ENCODE measurements around the gene CYP3A7. TPM values are rescaled to one million over a fixed set of nuclear protein-coding genes. Genes with fewer than 3 reads are reported as not detected.

The CYP3A7 gene
- polyA plus RNA-seq, 1 donor (not counting 4 experiments of a cell fraction or from before 2014, with no cell fraction given): not detected

- H3K4me1 ChIP-seq (ENCODE audit: control insufficient read depth, extremely low read depth, insufficient read depth, low read length): peaks cover 8% of the 10 kb centered on the region
- DNase-seq (ENCODE audit: low read depth, low spot score) (no peak), FAIRE-seq (no peak)
- H3K4me3 ChIP-seq (ENCODE audit: control insufficient read depth in 2 of 3, extremely low read depth in 1 of 3, insufficient read depth in 2 of 3, low read depth in 1 of 3, low read length in 3 of 3): no peak overlapping the region
- dilution Hi-C loops (cut with MboI; ENCODE audit: extremely low pct_ligation_motif_present, low sequenced_read_pairs): no loop called here
- H4K20me1 ChIP-seq (ENCODE audit: control insufficient read depth, extremely low read depth, insufficient read depth, low read length): no peaks in the 10 kb centered on the region
- no peak overlapping the region for H2AFZ ChIP-seq (ENCODE audit: control insufficient read depth, low read length)
- no peaks in the 10 kb centered on the region for H3K27me3 ChIP-seq (ENCODE audit: control insufficient read depth, extremely low read depth, insufficient read depth, low read length)
- H3K4me2 ChIP-seq (ENCODE audit: control insufficient read depth, extremely low read depth, insufficient read depth, low read depth, low read length): no peak overlapping the region
- H3K79me2 ChIP-seq (ENCODE audit: control insufficient read depth, insufficient read depth, low read length): no peaks in the 10 kb centered on the region
- H3K9ac ChIP-seq (ENCODE audit: control insufficient read depth, extremely low read depth, insufficient read depth, low read length): no peak overlapping the region
- no peak overlapping the region for H3K27ac ChIP-seq (ENCODE audit: control insufficient read depth, insufficient read depth, low read length)
- TF ChIP-seq CTCF (optimal IDR thresholded peaks at IDR 0.05 in 1 of 3, IDR thresholded peaks at IDR 0.05 in 1 of 3, conservative IDR thresholded peaks at IDR 0.05 in 1 of 3; ENCODE audit: extremely low read depth in 1 of 3, insufficient read depth in 2 of 3, low read length in 3 of 3) (no peak), EZH2 (IDR thresholded peaks at IDR 0.05; ENCODE audit: low read length) (no peak)
- H3K9me1 ChIP-seq (ENCODE audit: control insufficient read depth, extremely low read depth, insufficient read depth, low read length): no peaks in the 10 kb centered on the region
- no peaks in the 10 kb centered on the region for H3K36me3 ChIP-seq (ENCODE audit: control insufficient read depth in 2 of 2, extremely low read depth in 1 of 2, insufficient read depth in 2 of 2, low read length in 2 of 2)
- H3K9me3 ChIP-seq (ENCODE audit: control insufficient read depth, low read depth, low read length): no peaks in the 10 kb centered on the region
These were observed 7.9 kb upstream of the CYP3A7 start for GRCh38 chr7:99742737-99743394.

- no peak overlapping the region for H2AFZ ChIP-seq (ENCODE audit: control insufficient read depth, low read length)
- H3K9me3 ChIP-seq (ENCODE audit: control insufficient read depth, low read depth, low read length): no peaks in the 10 kb centered on the region
- DNase-seq (ENCODE audit: low read depth, low spot score) (no peak), FAIRE-seq (no peak)
- H3K36me3 ChIP-seq (ENCODE audit: control insufficient read depth in 2 of 2, extremely low read depth in 1 of 2, insufficient read depth in 2 of 2, low read length in 2 of 2): no peaks in the 10 kb centered on the region
- no peaks in the 10 kb centered on the region for H4K20me1 ChIP-seq (ENCODE audit: control insufficient read depth, extremely low read depth, insufficient read depth, low read length)
- no peak for TF ChIP-seq CTCF (optimal IDR thresholded peaks at IDR 0.05 in 1 of 3, IDR thresholded peaks at IDR 0.05 in 1 of 3, conservative IDR thresholded peaks at IDR 0.05 in 1 of 3; ENCODE audit: extremely low read depth in 1 of 3, insufficient read depth in 2 of 3, low read length in 3 of 3)
- no peaks in the 10 kb centered on the region for H3K27me3 ChIP-seq (ENCODE audit: control insufficient read depth, extremely low read depth, insufficient read depth, low read length)
- no peak overlapping the region for H3K4me2 ChIP-seq (ENCODE audit: control insufficient read depth, extremely low read depth, insufficient read depth, low read depth, low read length)
- H3K4me1 ChIP-seq (ENCODE audit: control insufficient read depth, extremely low read depth, insufficient read depth, low read length): peaks cover 21% of the 10 kb centered on the region
- H3K27ac ChIP-seq (ENCODE audit: control insufficient read depth, insufficient read depth, low read length): no peak overlapping the region
- no peak overlapping the region for H3K4me3 ChIP-seq (ENCODE audit: control insufficient read depth in 2 of 3, extremely low read depth in 1 of 3, insufficient read depth in 2 of 3, low read depth in 1 of 3, low read length in 3 of 3)
- H3K79me2 ChIP-seq (ENCODE audit: control insufficient read depth, insufficient read depth, low read length): no peaks in the 10 kb centered on the region
- dilution Hi-C loops (cut with MboI; ENCODE audit: extremely low pct_ligation_motif_present, low sequenced_read_pairs): no loop called here
- no peak overlapping the region for H3K9ac ChIP-seq (ENCODE audit: control insufficient read depth, extremely low read depth, insufficient read depth, low read length)
- no peaks in the 10 kb centered on the region for H3K9me1 ChIP-seq (ENCODE audit: control insufficient read depth, extremely low read depth, insufficient read depth, low read length)
These were observed 6.4 kb upstream of the CYP3A7 start for GRCh38 chr7:99741441-99741795.

Data from keratinocyte (primary cell).